Neural cell (in vitro differentiated cells): Measurements from ENCODE around the gene ROPN1.

Experiments
- CTCF ChIP-seq: fragments of 450-650 bp; IDR thresholded peaks from 2 replicates; pipeline ENCODE4 v1.5.1; 2014; ENCODE audit warnings: antibody characterized with exemption, mild to moderate bottlenecking, moderate library complexity; ENCODE audit not compliant: poor library complexity, severe bottlenecking
- EZH2 ChIP-seq: fragments of 200-600, 300-800 bp; shearing (Covaris generic), sonication (generic); IDR thresholded peaks from 2 replicates; pipeline ENCODE4 v1.6.1; 2014; ENCODE audit warnings: antibody characterized with exemption, low read length, borderline replicate concordance, mild to moderate bottlenecking; ENCODE audit not compliant: insufficient read depth, poor library complexity, severe bottlenecking
- MXI1 ChIP-seq: fragments of 450-650 bp; conservative IDR thresholded peaks from 2 replicates; pipeline ENCODE4 v1.6.1; 2014; ENCODE audit warnings: antibody characterized with exemption, mild to moderate bottlenecking; ENCODE audit not compliant: poor library complexity, severe bottlenecking
- POLR2AphosphoS5 ChIP-seq: IDR thresholded peaks from 2 replicates; pipeline ENCODE4 v1.6.1; 2012
- RAD21 ChIP-seq: fragments of 450-650 bp; conservative IDR thresholded peaks from 2 replicates; pipeline ENCODE4 v1.6.1; 2014; ENCODE audit warnings: antibody characterized with exemption, mild to moderate bottlenecking, moderate library complexity
- SMC3 ChIP-seq: fragments of 450-650 bp; conservative IDR thresholded peaks from 2 replicates; pipeline ENCODE4 v1.6.1; 2014; ENCODE audit warnings: antibody characterized with exemption, mild to moderate bottlenecking, moderate library complexity; ENCODE audit not compliant: poor library complexity
- TAF1 ChIP-seq: IDR thresholded peaks from 2 replicates; pipeline ENCODE4 v1.6.1; 2012; ENCODE audit warnings: low read depth
- TF ChIP-seq, protein P1 (sequence below): IDR thresholded peaks from 2 replicates; pipeline ENCODE4 v1.6.1; 2012; ENCODE audit warnings: borderline replicate concordance

DNA sequence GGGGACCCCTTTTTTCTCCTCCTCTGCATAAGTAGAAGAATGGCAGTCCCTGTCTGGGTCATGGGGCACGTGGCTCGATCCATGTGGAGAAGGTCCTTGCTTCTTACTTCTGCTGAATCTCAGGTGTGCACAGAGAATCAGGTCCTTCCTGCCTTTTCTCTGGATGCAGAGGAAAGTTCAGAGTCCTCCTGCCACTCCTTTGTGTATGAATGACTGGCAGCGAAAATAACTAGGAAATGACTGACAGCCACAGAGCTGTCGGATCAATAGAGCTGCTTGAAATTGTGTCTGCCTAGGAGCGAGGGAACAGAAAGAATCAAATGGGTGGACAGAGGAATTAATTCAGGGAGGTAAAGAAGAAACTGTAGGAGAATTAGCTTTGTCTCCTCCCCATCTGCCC, 49.6 kb upstream of the ROPN1 start:
- no peak for TF ChIP-seq CTCF
- TF ChIP-seq, protein P1, sequence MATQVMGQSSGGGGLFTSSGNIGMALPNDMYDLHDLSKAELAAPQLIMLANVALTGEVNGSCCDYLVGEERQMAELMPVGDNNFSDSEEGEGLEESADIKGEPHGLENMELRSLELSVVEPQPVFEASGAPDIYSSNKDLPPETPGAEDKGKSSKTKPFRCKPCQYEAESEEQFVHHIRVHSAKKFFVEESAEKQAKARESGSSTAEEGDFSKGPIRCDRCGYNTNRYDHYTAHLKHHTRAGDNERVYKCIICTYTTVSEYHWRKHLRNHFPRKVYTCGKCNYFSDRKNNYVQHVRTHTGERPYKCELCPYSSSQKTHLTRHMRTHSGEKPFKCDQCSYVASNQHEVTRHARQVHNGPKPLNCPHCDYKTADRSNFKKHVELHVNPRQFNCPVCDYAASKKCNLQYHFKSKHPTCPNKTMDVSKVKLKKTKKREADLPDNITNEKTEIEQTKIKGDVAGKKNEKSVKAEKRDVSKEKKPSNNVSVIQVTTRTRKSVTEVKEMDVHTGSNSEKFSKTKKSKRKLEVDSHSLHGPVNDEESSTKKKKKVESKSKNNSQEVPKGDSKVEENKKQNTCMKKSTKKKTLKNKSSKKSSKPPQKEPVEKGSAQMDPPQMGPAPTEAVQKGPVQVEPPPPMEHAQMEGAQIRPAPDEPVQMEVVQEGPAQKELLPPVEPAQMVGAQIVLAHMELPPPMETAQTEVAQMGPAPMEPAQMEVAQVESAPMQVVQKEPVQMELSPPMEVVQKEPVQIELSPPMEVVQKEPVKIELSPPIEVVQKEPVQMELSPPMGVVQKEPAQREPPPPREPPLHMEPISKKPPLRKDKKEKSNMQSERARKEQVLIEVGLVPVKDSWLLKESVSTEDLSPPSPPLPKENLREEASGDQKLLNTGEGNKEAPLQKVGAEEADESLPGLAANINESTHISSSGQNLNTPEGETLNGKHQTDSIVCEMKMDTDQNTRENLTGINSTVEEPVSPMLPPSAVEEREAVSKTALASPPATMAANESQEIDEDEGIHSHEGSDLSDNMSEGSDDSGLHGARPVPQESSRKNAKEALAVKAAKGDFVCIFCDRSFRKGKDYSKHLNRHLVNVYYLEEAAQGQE, result no peak
- no peak for TF ChIP-seq TAF1
- TF ChIP-seq SMC3, result no peak
- no peak for TF ChIP-seq EZH2
- TF ChIP-seq MXI1, result no peak
- no peak for TF ChIP-seq RAD21
- no peak for TF ChIP-seq POLR2AphosphoS5
